Measurements from ENCODE around the gene TIA1.

DNA sequence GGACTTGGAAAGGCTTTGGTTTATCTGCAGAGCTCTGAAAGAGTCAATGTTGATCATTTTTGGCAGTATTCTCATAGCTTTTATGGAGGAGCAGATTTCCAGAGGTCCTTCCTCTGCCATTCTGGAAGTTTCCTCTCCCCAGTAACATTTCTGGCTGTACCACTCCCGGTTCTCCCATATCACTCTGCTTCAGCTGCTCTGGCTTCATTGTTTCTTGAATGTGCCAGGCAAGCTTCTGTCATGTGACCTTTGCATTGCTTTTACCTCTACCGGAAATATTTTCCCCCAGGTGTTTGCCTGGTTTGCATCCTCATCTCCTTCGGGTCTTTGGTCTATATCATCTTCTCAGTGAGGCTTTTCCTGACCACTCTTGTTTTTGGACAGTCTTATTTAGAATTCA lies 21.9 kb upstream of the TIA1 start:
- TF ChIP-seq POLR2AphosphoS5 (IDR thresholded peaks at IDR 0.05; ENCODE audit: borderline replicate concordance, low read depth, low read length) (no peak), EZH2 (IDR thresholded peaks at IDR 0.05) (no peak)

All from SK-N-MC (cell line).